ENCODE measurements around the gene OR52A5.

DNA sequence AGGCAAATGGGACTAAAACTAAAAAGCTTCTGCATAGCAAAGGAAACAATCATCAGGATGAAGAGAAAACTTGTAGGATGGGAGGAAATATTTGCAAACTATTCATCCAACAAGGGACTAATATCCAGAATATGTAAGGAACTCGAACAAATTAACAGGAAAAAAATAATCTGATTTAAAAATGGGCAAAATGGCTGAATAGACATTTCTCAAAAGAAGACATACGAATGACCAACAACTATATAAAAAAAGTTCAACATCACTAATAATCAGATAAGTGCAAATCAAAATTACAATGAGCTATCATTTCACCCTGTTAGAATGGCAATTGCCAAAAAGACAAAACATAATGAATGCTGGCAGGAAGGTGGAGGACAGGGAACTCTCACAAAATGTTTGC lies 56.8 kb downstream of the OR52A5 start:
- no peak for TF ChIP-seq POLR2A (IDR thresholded peaks at IDR 0.05)
- TF ChIP-seq, protein P1, sequence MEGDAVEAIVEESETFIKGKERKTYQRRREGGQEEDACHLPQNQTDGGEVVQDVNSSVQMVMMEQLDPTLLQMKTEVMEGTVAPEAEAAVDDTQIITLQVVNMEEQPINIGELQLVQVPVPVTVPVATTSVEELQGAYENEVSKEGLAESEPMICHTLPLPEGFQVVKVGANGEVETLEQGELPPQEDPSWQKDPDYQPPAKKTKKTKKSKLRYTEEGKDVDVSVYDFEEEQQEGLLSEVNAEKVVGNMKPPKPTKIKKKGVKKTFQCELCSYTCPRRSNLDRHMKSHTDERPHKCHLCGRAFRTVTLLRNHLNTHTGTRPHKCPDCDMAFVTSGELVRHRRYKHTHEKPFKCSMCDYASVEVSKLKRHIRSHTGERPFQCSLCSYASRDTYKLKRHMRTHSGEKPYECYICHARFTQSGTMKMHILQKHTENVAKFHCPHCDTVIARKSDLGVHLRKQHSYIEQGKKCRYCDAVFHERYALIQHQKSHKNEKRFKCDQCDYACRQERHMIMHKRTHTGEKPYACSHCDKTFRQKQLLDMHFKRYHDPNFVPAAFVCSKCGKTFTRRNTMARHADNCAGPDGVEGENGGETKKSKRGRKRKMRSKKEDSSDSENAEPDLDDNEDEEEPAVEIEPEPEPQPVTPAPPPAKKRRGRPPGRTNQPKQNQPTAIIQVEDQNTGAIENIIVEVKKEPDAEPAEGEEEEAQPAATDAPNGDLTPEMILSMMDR (IDR thresholded peaks at IDR 0.05): no peak
